Liver (tissue), 3 donors: ENCODE measurements around the gene PTPRN2.

Source experiments
- EGR1 ChIP-seq, 2 donors: IDR thresholded peaks; 2 replicates each; pipeline ENCODE4 v1.6.1; 2016 to 2018; ENCODE audit warnings: antibody characterized with exemption in 2 of 2, low read depth in 2 of 2
- FOXA1 ChIP-seq: IDR thresholded peaks from 2 replicates; pipeline ENCODE4 v1.6.1; 2016; ENCODE audit warnings: antibody characterized with exemption
- JUND ChIP-seq, 2 donors: IDR thresholded peaks; 2 replicates each; pipeline ENCODE4 v1.6.1; 2016; ENCODE audit warnings: antibody characterized with exemption in 2 of 2
- YY1 ChIP-seq: IDR thresholded peaks from 2 replicates; pipeline ENCODE4 v1.6.1; 2016; ENCODE audit warnings: antibody characterized with exemption, mild to moderate bottlenecking
- TF ChIP-seq, protein P1 (sequence below): fragments of 150-350 bp; IDR thresholded peaks from 2 replicates; pipeline ENCODE4 v1.5.1; 2017; ENCODE audit warnings: improper control_type of control experiment, low read depth, low read length; ENCODE audit not compliant: missing input control
- TF ChIP-seq, protein P2 (sequence below): IDR thresholded peaks from 2 replicates; pipeline ENCODE4 v1.6.1; 2016; ENCODE audit warnings: antibody characterized with exemption
- TF ChIP-seq, protein P3 (sequence below): IDR thresholded peaks from 2 replicates; pipeline ENCODE4 v1.6.1; 2016; ENCODE audit warnings: antibody characterized with exemption
- TF ChIP-seq, protein P4 (sequence below): IDR thresholded peaks from 2 replicates; pipeline ENCODE4 v1.6.1; 2016; ENCODE audit warnings: antibody characterized with exemption, mild to moderate bottlenecking
- donor health status: healthy.
- donor health status: healthy.

DNA sequence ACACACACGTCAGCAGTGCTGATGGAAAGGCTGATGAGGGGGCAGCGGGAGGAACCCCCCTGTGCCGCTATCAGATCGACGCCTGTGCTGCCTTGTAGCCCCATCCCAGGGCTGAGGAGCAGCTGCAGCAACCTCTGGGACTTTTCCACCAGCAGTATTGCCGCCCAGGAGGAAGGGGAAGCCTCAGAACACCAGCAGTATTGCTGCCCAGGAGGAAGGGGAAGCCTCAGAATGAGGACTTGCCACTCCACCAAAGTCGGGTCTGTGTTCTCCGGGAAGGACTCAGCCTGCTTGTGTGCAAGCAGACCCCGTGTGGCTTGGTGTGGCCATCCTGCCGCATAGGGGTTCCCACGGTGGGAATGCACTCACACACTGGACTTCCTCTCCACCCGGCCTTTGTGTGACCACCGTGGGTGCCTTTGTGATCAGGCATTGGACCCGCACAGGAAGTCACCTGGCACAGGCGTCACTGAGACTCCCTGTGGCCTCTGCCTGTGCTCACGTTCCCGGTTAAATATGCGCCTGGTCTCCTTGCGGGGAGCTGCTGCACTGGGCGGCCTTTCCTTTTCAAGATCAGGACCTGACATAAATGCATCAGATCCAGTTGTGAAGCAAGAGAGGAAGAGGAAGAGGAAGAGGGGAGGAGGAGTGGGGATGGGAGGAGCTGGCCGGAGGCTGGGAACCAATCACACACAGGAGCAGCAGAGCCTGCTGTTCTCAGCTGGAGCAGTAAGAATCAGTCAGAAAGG is 1002.3 kb downstream of the PTPRN2 start:
- no peak for TF ChIP-seq YY1
- TF ChIP-seq EGR1 (IDR thresholded peaks at IDR 0.05; ENCODE audit: low read depth in 2 of 2) = no peak
- TF ChIP-seq, protein P1, sequence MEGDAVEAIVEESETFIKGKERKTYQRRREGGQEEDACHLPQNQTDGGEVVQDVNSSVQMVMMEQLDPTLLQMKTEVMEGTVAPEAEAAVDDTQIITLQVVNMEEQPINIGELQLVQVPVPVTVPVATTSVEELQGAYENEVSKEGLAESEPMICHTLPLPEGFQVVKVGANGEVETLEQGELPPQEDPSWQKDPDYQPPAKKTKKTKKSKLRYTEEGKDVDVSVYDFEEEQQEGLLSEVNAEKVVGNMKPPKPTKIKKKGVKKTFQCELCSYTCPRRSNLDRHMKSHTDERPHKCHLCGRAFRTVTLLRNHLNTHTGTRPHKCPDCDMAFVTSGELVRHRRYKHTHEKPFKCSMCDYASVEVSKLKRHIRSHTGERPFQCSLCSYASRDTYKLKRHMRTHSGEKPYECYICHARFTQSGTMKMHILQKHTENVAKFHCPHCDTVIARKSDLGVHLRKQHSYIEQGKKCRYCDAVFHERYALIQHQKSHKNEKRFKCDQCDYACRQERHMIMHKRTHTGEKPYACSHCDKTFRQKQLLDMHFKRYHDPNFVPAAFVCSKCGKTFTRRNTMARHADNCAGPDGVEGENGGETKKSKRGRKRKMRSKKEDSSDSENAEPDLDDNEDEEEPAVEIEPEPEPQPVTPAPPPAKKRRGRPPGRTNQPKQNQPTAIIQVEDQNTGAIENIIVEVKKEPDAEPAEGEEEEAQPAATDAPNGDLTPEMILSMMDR = no peak
- TF ChIP-seq, protein P2, sequence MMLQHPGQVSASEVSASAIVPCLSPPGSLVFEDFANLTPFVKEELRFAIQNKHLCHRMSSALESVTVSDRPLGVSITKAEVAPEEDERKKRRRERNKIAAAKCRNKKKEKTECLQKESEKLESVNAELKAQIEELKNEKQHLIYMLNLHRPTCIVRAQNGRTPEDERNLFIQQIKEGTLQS = no peak
- TF ChIP-seq, protein P3, sequence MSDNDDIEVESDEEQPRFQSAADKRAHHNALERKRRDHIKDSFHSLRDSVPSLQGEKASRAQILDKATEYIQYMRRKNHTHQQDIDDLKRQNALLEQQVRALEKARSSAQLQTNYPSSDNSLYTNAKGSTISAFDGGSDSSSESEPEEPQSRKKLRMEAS = no peak
- TF ChIP-seq FOXA1 = no peak
- TF ChIP-seq, protein P4, sequence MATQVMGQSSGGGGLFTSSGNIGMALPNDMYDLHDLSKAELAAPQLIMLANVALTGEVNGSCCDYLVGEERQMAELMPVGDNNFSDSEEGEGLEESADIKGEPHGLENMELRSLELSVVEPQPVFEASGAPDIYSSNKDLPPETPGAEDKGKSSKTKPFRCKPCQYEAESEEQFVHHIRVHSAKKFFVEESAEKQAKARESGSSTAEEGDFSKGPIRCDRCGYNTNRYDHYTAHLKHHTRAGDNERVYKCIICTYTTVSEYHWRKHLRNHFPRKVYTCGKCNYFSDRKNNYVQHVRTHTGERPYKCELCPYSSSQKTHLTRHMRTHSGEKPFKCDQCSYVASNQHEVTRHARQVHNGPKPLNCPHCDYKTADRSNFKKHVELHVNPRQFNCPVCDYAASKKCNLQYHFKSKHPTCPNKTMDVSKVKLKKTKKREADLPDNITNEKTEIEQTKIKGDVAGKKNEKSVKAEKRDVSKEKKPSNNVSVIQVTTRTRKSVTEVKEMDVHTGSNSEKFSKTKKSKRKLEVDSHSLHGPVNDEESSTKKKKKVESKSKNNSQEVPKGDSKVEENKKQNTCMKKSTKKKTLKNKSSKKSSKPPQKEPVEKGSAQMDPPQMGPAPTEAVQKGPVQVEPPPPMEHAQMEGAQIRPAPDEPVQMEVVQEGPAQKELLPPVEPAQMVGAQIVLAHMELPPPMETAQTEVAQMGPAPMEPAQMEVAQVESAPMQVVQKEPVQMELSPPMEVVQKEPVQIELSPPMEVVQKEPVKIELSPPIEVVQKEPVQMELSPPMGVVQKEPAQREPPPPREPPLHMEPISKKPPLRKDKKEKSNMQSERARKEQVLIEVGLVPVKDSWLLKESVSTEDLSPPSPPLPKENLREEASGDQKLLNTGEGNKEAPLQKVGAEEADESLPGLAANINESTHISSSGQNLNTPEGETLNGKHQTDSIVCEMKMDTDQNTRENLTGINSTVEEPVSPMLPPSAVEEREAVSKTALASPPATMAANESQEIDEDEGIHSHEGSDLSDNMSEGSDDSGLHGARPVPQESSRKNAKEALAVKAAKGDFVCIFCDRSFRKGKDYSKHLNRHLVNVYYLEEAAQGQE = no peak
- TF ChIP-seq JUND (IDR thresholded peaks at IDR 0.05) = no peak
